HL-60/S4 treated with retinoic acid at 250 ng/mL for 4 days and 3 days (cell line): ENCODE data around the gene SSR4.
"Not testable (repeated sequence)": the region's sequence is repeated elsewhere in the genome, so short reads cannot be mapped to it uniquely, and the experiment has no call there.

ENCODE experiments used
- in situ Hi-C: fragments of 300-500 bp; cut with MboI; formaldehyde crosslinking; loops from 2 replicates; pipeline ENCODE4 v1.7.0; 2022; ENCODE audit warnings: low sequenced_read_pairs

Gene SSR4

DNA sequence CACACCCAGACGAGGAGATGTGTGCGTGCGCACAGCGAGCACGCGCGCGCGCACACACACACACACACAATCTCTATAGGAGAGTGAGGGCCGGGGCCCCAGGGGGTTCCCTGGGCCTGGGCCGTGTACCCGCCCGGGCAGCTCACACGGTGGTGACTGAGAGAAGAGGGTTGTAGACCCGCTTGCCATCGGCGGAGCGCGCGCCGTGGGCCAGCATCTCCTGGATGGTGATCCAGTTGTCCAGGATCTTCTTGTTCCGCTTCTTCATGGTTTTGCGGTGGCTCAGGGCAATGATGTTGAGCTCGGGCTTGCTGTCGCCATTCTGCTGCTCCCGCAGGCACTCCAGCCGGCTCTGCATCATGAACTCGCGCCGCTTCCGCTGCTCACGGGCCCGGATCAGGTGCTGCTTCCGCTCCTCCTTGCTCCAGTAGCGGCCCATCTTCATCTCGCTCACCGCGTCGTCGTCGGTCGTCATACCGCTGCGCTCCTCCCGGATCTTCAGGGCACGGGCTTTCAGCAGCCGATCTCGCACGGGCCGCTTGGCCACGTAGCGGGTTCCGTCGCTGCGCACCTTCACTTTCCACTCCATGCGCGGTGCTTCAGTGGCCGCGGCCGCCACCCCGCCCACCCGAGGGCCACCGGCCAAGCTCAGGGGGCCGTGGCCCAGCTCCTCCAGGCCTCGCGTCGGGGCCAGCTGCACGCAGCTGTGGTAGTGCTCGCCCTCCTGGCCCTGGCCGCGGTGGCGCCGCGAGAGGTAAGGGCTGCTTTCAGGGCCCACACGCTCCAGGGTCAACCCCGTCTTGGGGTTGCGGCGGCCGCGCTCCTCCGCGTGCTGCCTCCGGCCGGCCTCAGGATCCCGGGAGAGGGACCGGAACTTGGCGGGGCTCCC is 9.0 kb downstream of the SSR4 start:
- in situ Hi-C loops, result no loop called here

DNA sequence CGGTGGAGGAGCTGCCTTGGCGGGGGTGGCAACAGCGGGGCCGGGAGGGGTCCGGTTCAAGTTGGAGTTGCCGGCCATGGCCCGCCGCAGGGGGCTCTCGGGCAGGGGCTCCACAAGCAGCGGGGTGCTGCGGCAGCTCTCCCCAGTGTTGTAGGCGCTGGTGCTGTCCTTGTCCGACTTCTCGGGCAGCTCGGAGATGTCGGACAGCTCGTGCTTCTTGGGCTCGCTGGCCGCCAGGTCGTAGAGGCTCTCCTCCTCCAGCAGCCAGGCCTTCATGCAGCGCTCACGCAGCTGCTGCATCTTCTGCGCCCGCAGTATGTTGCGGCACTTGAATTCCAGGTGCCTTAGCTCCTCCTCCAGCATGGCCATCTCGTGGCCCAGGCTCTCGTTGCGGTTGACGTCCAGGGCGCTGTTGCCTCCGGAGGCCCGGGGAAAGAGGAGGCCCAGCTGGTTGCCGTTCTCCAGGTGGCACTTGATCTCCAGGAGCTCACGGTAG is 9.7 kb downstream of the SSR4 start:
- in situ Hi-C loops, result no loop called here

DNA sequence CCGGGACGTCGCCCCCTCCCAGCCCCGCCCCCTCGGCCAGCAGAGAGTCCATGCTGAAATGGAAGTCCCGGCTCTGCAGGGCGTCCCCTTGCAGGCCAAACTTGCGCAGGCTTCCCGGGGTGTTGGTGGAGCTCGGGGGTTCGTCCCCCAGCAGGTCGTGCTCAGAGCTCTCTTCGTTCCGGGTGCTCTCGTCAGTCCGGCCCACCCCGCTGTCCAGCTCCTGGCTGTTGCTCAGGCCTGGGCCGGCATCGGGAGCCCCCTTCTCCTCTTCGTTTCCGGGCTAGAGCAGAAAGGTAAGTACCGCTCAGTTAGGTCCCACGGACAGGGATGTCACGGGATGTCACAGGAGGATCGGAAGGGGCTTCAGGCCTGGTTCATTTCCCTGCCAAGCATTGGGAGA is 10.2 kb downstream of the SSR4 start:
- in situ Hi-C loops, result no loop called here

DNA sequence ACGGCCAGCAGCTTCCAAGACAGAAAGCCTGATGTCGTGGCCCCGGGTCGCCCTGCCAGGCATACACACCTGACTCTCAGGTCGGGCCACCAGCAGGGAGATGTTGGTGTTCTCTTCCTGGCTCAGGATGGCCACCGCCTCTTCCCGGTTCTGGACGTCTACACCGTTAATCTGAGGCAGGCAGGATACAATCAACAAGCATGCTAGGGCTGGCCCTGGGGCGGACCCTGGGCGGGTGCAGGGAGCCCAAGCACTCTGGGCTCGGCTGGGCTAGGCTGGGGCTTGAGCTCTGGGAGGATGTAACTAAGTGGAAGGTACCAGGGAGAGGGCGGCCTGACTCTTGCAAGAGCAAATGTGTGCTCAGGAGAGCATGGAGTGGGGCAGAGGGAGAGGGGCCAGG is 11.0 kb downstream of the SSR4 start:
- in situ Hi-C loops, result no loop called here

DNA sequence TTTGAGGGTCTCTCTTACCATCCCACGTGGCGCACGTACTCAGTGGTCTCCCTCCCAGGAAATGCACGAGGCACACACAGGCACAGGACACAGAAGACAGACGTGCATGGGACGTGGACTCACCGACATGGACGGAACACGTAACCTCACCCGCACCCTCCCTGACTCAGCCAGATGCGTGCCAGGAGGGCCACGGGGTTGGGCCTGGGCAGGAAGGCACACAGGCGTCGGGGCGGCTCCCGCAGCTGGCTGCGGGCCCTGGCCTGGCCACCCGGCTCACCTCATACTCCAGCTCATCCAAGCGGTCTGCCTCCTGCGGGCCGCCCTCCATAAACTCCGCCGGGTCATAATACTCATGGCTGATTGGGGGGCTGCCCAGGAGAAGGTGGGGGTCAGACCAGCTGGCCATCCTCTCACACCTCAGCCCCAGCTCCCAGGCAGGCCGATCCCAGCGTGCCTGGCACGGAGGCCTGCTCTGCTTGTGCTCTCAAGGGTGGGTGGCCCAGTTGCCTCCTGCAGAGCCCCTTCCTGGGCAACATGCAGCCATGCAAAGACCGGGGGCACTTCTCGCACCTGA is 12.6 kb downstream of the SSR4 start:
- in situ Hi-C loops, result no loop called here

DNA sequence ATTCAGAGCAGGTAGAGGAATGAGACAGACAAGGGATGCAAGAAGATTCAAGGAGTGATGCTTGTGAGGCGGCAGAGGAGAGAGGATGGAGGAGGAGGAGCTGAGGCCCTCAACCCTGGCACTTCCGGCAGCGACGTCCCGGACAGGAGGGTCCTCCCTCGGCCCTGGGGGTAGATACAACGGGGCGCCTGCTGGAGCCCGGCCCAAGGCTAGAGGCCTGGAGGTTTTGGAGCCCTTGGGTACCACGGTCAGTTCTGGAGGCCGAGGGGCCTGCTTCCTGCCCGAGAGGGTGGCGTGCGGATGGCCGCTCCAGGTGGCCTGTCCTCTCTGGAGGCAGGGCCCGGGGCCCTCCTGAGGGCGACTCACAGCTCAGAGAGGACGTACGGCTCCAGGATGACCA is 13.5 kb downstream of the SSR4 start:
- in situ Hi-C loops, result no loop called here

DNA sequence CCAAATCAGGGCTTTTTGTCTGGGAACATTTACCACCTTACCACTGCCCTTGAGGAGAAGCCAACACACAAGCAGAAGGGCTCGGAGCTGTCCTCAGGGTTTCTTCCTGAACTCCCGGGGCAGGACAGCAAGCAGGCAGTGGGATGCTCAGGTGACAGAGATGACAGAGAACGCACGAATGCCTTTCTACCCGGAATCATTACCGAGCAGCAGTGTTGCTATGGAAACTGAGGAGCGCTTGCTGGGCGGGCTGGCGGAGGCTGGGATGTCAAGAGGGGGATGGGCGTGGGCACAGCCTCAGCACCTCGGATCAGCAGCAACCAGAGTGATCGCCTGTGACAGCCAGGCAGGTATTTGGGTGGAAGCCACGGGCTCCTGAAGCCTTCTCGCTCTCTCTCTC is 17.8 kb downstream of the SSR4 start:
- in situ Hi-C loops, result no loop called here

DNA sequence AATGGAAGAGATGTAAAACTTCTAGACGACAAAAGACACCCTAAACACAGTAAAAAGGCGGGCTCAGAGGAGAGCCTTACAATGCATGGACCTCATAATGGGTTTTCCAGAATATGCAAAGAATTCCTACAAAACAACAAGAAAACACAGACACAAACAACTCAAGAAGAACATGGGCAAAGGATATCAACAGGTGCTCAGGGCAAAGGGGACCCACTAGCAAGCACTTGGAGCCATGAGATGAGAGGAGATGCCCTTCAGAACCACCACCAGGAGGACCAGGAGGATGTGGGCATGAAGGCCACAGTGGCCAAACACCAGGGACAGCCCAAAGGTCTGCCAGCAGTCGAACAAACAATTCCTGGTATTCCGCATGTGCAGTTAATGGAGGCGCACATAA is 18.7 kb downstream of the SSR4 start:
- in situ Hi-C loops, result no loop called here

DNA sequence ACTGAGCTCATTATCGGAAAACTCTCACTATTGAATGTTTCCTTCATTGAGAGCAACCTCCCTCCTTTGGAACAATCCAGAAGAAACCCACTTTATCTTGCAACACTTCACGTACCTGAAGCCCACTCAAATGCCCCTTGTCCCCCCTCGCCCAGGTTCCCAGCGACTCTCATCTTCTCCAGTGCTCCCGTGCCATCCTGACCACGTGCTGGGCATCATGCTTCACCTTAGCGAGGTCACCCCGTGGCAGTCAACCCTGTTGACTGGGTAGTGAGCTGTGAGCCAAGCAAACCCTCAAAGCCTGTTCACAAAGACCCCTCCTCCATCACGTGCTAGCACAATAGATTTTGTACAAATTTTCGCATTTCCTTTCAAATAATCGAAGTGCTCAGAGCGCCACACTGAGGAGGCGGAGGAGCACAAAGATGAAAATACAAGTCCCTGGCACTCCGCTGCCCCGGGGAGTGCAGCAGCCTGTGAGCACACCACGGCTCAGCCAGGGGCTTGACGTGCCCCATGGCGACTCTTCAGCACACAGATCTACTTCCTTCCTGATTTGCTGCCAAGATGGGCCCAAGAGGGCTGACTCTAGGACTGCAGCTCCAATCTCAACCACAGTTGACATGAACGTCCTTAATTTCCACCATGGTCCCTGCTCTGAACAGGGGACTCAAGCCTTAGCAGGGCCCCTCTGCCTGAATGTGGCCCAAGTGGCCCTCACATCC is 20.3 kb downstream of the SSR4 start:
- in situ Hi-C loops, result no loop called here

DNA sequence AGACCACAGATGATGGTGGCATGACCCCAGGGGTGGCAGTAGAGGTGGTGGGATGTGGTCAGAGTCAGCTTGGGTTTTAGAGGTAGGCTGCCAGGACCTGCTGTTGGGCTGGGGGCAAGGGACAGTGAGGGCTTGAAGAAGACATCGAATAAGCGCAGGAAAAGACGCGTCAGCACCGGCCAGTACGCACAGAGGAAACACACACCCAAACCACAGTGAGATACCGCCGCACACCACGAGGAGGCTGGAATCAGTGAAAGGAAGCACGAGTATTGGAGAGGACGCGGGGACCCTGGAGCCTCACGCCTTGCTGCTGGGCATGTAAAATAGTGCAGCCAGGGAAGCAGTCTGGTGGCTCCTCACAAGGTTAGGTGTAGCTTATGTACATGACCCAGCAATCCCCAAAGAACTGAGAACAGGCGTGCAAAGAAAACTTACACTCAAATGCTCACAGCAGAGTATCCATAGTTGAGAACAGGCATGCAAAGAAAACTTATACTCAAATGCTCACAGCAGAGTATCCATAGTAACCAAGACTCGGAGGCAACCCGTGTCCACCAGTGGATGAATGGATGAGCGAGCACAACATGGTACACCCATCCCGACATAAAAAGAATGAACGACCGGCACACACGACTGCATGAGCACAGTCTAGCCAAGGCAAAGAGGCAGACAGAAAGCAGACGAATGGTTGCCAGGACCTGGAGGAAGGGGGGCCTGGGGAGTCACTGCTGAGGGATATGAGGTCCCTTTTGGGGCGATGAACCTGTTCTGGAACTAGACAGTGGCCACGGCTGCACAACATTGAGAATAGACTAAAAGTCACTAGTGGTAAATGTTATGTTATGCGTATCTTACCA is 22.6 kb downstream of the SSR4 start:
- in situ Hi-C loops, result no loop called here

DNA sequence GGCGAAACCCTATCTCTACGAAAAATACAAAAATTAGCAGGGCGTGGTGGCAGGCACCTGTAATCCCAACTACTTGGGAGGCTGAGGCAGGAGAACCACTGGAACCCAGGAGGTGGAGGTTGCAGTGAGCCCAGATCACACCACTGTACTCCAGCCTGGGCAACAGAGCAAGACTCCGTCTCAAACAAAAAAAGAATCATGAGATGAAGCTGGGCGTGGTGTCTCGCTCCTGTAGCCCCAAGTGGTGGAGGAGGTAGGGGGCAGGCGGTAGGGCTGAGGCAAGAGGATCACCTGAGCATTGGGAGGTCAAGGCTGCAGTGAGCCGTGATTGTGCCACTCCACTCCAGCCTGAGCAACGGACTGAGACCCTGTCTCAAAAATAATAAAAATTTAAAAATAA is 23.6 kb downstream of the SSR4 start:
- in situ Hi-C loops, result not testable (repeated sequence)

DNA sequence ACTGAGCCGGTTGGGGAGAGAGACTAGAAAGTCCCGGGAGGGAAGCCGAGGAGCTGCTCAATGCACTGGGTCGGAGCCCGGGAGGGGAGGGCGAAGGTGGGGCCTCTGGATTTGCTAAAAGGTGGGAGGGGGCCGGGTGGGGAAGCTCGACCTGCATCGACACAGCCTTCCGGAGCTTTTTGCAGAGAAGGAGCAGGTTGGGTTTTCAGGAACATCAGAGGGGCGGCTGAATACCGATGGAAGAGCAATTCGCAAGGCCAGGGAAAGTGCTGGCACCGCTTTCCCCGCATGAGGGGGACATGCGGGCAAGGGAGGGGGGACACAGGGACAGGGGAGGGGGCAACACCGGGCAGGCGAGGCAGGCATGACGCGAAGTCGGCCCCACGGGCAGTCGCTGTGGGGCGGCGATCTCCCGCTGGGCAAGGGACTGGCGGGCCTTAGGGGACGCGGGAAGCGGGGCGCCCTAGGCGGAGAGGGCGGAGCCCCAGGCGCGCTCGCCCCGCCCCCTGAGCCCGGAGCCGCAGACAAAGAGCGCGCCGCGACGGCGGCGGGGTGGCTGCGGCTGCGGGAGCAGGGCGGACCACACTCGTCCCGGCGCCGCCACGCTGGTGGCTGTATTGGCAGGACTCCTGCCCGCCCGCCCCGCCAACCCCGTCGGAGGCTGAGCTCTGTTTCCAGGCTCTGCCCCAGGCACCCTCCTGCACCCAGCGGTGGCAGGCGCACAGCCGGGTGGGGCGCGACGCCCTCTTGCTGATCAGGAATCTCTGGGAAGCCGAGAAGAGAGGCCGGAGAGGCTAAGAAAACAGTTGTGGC is 24.3 kb downstream of the SSR4 start:
- in situ Hi-C loops, result no loop called here

DNA sequence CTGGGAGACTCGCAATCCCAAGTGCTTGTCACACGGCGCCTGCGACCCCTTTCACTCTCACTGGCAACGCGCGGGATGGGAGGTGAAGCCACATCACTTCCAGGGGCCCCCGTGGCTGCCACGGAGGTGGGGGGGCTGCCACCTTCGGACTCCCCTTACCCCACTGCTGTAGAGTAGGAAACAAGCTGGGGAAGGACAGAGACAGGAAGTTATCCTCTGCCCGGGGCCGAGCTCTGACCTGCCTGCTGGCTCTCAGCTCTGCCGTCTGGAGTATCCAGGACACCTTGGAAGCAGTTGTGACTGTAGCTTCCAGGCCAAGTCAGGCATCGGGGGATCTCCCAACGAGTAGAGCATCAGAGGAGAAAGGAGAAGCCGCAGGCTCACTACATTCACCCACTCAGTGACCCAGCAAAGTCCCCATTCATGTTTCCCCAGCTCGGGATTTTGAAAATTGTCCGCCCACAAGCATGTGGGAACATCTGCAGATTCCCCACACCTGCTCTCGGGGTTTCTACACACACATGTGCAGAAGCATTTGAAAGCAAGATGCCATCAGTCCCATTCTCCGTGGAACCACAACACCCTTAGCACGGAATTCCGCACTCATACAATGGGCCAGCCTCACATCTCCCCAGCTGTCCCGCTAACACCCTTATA is 25.0 kb downstream of the SSR4 start:
- in situ Hi-C loops, result no loop called here

DNA sequence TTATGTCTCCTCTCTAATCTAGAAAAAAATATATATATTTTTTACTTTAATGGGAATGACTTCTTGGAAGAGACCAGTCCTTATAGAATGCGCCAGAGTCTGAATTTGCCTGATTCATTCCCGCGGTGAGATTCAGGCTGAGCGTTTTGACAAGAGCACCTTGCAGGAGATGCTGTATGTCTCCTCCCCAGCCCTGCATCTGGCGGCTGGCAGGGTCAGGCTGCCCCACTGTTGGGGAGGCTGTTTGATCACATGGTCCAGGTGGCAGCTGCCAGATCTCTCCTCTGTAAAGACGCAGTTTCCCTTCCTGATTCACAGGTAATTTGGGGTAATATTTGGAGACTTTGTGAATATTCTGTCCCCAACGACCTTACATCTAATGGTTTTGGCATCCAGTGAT is 26.1 kb downstream of the SSR4 start:
- in situ Hi-C loops, result no loop called here

DNA sequence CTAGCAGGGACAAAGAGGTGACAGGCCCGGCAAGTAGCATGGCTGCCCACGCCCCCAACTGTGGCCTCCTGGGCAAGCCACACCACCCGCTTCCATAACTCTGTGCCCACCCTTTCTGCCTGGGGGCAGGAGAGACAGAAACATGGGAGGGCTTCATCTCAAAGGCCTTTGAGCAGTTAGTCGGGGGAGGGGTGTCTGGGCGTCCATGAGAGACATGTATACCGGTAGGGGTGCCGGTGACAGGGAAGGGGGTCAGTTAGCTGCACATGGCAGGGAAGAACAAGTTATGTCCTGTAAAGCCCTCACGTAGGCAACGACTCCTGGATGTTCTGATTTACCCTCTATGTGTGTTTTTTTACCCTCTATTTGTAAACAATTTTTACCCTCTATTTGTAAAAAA is 26.6 kb downstream of the SSR4 start:
- in situ Hi-C loops, result no loop called here

DNA sequence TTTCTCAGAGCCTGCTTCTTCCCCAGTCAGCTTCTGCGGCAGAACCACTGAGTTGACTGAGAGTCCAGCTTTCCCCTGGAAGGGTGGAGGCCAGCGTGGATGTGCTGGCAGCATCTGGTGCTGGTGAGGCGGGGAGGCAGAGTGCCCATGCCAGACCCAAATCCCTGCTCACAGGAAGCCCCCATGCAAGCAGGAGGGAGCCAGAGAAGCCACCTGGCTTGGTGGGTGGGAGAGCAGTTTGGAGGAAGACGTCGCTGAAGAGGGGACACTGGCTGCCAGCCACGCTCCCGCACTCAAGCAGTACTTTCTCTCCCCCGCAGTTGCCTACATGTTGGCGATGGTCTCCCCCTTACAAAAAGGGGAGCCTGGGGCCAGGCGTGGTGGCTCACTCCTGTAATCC is 29.9 kb downstream of the SSR4 start:
- in situ Hi-C loops, result no loop called here

DNA sequence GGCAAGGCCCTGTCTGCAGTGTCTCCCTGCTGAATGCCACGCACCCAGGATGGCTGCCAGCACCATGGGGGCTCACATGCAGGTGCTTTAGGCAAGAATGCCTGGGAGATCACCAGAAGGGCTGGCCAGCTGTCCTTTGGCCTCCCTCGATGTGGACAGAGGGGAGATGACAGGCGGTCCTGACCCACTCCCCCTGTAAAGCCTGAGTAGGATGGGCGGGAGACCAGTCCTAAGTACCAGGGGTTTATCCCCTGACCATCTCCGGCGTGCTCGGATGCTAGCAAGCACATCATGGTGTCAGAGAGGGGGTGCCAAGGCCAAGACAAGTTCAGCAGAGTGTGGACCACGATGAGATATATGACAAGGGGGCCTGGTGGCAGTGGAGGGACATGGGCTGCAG is 30.6 kb downstream of the SSR4 start:
- in situ Hi-C loops, result no loop called here

DNA sequence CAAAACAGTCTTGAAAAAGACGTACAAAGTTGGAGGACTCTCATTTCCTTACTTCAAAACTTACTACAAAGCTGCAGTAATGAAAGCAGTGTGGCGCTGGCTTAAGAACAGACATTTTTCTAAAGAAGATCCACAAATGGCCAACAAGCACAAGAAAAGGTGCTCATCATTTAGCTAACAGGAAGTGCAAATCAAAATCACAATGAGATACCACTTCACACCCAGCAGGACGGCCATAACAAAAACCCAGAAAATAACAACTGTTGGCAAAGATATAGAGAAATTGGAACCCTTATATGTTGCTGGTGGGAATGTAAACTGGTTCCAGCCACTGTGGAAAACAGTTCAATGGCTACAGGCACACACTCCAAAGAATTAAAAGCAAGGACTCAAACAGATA is 32.5 kb downstream of the SSR4 start:
- in situ Hi-C loops, result no loop called here

DNA sequence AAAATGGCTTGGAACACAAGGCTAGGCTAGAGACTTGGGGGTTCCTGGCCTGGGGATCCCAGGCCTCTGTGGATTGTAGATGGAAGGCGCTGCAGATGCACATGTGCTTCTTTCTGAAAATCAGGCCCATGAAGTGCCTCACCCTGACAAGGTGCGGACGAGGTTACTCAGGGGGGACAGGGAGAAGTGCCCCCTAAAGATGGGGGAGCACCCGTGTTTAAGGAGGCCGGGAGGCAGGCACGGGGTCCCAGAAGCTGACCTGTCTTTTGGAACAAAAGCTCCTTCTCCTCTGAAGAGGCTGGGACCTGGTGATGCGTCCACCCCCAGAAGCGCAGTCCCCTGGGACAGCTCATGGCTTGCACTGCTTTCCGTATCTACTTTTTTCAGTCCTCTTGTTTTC is 33.4 kb downstream of the SSR4 start:
- in situ Hi-C loops, result no loop called here

DNA sequence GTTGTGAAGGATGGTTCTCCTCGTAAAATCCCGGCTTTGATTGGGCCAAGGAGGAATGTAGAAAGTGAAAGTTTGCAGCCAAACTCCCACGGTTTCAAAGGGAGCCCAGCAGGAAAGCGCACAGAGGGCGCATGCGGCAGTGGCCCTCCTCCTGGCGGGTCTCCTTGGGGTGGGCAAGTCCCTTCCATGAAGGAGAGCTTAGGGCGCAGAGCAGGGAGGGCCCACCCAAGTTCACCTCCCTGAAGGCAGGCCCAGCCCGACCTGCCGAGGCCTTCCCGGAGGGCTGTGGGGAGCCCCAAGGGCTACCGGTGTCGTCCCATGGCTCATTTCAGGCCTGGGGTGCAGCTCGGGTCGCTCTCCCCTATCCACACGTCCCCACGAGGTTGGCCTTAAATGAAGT is 33.8 kb downstream of the SSR4 start:
- in situ Hi-C loops, result no loop called here
